ENCODE measurements around the gene BEND7.

- no peak for TF ChIP-seq CTCF (IDR thresholded peaks at IDR 0.05)
- no peak for TF ChIP-seq EP300 (IDR thresholded peaks at IDR 0.05)
- no peak for TF ChIP-seq POLR2A (IDR thresholded peaks at IDR 0.05)
These were observed 91.7 kb downstream of the BEND7 start for GRCh38 chr10:13437026-13437555.
